ENCODE data around the gene MEG3.

MEG3 gene

GRCh38 chr14:100851586-100851916 lies 25.6 kb downstream of the MEG3 start:
- DNase-seq = no peak

DNA sequence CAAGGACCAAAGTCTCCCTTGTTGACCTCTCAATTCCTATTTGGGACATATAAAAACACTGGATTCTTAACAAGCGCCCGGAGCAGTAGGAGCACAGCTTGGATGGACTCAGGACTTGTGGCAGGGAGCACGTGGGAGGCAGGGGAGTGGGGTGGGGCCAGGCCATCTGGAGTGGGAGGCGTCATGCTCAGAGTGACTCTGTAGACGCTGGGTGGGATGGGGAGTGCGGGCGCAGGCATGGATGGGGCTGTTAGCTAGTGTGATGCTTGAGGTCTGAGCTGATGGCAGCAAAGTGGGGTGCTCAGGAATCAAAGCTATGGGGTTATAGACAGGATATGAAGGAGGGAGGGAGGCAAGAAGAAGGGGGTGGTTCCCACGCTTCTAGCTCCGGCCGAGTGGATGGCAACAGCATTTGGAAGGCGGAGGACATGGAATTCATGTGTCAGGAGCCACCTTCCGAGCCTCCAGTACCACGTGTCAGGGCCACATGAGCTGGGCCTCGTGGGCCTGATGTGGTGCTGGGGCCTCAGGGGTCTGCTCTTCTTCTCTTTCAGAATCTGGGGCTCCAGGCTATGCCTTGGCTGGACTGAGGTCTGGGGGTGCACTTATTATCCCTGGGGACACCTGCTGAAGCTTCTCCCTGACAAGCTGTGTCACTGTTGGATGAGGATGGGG lies 26.2 kb downstream of the MEG3 start:
- no peak for DNase-seq

DNA sequence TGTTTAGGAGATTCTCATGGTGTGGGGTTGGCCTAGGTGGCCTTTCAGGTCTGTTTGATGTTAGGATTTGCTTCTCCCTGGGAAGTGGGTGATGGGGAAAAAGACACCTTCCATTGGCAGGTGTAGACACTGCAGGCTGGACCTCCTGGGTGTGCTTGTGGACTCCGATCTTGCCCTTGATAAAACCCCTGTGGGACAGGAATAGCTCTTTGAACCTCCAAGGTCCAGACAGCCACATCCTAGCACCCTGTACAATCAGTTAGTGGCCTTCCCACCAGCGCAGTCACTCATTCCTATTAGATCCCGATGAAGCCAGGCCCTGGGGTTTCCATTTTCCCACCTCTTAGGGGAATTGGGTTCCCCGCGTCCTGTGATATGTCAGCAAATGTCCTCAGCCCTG lies 28.5 kb downstream of the MEG3 start:
- DNase-seq = no peak

- DNase-seq = no peak
Measured at GRCh38 chr14:100855256-100855930, 29.5 kb downstream of the MEG3 start.

GRCh38 chr14:100856056-100856950 lies 30.4 kb downstream of the MEG3 start:
- no peak for DNase-seq

GRCh38 chr14:100857233-100857922 lies 31.5 kb downstream of the MEG3 start:
- DNase-seq = no peak

- no peak for DNase-seq
Measured at GRCh38 chr14:100857923-100858837, 32.3 kb downstream of the MEG3 start.

DNA sequence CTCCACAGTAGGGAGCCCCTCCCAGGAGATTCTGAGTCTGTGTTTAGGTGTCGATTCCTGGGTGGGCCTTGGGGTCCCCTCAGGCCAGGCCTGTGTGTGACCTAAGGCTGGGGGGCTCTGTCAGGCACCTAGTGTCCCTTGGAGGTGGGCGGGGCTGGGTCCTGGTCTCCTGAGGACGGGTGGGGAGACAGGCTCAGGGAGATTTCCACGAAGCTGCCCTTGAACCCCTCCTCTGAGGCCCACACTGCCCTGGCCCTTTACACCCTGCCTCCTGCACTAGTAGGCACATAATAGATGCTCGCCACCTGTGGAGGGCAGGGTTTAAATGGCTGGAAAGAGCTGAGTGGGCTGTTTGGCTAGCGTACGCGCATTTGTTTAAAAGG lies 32.9 kb downstream of the MEG3 start:
- no peak for DNase-seq

GRCh38 chr14:100859781-100860180 lies 33.9 kb downstream of the MEG3 start:
- DNase-seq = no peak

DNA sequence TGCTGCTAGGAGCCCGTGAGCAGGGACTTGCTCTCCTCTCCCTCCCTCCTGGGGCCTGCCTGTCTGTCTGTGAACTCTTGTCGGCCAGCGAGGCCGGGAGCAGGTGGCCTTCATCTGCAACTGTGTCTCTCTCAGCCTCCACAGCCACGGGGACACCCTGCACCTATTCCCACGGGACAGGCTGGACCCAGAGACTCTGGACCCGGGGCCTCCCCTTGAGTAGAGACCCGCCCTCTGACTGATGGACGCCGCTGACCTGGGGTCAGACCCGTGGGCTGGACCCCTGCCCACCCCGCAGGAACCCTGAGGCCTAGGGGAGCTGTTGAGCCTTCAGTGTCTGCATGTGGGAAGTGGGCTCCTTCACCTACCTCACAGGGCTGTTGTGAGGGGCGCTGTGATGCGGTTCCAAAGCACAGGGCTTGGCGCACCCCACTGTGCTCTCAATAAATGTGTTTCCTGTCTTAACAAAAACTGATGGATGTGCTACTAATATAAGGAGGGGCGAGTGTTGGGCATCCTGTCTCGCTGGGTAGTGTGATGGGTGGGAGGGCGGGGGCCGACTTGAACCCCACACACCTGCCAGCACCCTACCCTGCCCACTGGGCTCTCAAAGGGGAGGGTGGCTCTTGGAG lies 34.8 kb downstream of the MEG3 start:
- no peak for DNase-seq

DNA sequence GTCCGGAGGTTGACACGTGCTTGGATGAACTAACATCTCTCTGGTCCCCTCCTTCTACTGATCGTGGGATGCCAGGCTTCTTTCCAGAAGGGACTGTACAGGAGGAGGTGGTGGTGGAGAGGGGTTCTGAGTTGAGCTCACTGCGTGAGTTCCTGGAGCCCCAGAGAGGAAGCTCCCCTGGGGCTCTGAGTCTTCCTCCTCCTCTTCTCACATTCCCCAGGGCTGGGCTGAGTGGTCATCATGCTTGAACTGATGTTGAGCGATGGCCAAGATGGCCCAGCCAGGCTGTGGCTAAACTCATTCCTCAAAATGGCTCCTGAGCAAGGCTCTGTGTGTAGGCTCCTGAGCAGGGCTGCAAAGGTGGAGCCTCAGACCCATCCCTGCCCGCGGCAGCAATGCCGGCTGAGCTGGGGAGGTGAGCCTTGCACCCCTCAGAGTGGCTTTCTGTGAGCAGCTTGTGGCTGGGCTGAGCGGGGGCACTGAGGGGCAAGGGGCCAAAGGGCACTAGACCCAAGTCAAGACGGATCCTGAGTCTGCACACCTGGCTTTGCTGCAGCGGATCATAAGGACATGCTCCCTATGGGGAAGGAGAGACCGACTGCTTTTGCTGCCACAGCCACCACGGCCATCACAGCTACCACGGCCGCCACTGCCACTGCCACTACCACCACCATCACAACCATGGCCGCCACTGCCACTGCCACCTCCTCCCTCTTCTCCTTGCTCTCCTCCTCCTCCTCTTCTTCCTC lies 35.4 kb downstream of the MEG3 start:
- no peak for DNase-seq

- DNase-seq = no peak
Measured at GRCh38 chr14:100861937-100862247, 36.0 kb downstream of the MEG3 start.

- no peak for DNase-seq
Measured at GRCh38 chr14:100862277-100862676, 36.4 kb downstream of the MEG3 start.

DNA sequence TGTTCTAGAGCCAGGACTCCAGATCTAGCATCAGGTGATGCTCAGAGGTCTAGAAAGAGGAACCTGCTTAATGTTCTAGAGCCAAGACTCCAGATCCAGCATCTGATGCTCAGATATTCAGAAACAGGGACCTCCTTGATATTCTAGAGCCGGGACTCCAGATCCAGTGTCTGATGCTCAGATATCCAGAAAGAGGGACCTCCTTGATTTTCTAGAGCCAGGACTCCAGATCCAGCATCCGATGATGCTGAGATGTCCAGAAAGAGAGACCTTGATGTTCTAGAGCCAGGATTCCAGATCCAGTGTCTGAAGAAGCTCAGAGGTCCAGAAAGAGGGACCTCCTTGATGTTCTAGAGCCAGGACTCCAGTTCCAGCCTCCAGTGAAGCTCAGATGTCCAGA lies 36.9 kb downstream of the MEG3 start:
- no peak for DNase-seq

GRCh38 chr14:100864206-100864605 lies 38.3 kb downstream of the MEG3 start:
- no peak for DNase-seq

DNA sequence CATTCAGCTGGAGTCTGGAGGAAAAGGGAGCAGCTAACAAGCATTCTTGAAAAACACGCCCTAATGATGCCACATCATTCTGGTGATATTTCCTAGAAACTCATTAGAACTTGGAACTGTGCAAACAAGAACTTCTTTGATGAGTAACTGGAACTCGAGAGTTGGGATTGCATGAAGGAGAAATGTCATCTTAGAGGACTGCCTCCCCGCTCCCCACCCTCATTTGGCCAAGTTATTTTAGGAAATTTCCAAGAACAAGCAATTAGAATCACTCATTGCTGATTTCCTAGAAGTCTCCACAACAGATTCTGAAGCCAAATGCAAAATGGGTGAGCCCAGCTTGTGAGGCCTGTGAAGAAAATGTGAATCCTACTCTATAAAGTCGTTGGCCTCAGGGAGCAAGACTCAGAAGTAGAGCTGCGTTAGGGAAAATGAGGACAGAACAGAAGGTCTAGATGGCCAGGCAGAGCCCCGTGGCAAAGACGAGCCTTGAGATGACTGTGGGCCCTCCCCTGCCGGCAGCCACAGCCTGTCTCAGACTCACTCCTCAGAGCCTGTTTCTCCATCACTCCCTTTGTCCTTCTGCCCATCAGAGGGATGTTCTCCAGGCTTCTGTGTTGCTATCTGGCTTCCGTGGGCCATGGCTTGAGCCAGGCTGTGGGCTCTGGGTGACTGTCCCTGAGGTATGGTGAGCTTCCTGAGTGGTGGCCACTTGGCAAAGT lies 39.2 kb downstream of the MEG3 start:
- no peak for DNase-seq

- DNase-seq = no peak
Measured at GRCh38 chr14:100865682-100866591, 40.0 kb downstream of the MEG3 start.

DNA sequence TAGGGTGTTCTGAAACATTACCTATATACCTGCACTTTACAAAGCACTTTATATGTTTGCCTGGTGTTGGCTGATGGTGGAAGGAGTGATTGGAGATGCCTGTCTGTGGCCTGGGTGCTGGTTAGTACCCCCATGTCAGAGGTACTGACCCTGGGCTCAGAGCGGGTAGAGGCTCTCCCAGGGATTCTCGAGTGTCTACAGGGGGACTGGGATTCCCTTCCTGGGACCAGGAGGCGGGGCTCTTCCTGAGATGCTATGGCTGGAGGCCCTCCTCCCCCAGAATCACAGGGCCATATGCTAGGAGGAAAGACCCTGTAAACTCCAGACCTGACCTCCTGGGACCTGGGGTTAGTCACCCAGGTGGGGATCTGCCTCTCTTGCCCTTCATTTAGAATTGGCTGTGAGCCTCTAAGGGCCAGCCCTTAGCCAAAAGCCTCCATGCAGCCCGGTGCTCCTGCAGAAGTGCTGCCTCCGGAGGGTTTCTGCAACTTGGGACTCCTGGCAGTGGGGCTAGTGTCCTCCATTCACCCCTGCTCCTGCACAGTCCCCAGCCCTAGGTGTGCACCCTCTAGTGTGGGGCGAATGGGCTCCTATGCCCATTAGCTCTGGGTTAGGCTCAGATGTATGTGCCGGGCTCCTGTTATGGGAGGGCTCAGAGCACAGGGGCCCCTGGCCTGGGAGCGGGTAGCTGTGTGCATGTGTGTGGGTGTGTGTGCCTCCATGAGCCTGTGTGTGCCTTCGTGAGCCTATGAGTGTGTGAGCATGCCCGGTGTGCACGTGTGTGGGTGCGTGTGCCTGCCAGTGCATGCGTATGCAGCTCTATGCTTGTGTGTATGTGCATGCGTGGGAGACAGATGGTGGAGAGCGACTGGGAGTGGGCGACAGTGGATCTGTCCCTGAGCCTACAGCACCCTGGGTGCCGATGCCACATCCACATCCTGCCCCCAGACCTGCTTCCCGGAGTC lies 41.0 kb downstream of the MEG3 start:
- DNase-seq = no peak
